ENCODE data around the gene FOXL1. TPM values are rescaled to one million over a fixed set of nuclear protein-coding genes. Genes with fewer than 3 reads are reported as not detected.
"Not testable (repeated sequence)": the region's sequence is repeated elsewhere in the genome, so short reads cannot be mapped to it uniquely, and the experiment has no call there.

Gene FOXL1
- polyA plus RNA-seq, 12 donors = 0.22 to 10.9 (median 0.33) TPM; not detected in 1

DNA sequence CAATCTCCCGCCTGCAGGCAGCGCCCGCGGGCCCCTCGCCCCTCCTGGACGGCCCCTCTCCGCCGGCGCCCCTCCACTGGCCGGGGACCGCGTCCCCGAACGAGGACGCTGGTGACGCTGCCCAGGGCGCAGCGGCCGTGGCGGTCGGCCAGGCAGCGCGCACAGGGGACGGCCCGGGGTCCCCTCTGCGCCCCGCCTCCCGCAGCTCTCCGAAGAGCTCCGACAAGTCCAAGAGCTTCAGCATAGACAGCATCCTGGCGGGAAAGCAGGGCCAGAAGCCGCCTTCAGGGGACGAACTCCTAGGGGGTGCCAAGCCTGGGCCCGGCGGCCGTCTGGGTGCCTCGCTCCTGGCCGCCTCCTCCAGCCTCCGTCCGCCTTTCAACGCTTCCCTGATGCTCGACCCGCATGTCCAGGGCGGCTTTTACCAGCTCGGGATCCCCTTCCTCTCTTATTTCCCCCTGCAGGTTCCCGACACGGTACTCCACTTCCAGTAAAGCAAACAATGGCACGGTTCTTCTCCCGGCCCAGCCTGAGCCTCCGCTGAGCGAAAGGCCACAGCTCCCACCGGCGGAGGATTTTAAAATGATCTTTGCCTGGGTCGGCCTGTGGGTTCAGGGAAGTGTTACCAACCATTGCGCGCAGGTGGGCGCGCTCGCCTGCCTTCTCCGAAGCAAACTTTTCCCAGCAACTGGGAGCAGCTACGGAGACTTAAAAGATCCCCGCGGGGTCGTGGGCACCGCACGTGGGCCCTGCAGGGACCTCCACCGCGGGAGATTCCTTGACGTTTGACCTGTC, 1.1 kb downstream of the FOXL1 start:
- DNase-seq = no peak

- DNase-seq = no peak
These were observed 1.9 kb downstream of the FOXL1 start for GRCh38 chr16:86580063-86580790.

DNA sequence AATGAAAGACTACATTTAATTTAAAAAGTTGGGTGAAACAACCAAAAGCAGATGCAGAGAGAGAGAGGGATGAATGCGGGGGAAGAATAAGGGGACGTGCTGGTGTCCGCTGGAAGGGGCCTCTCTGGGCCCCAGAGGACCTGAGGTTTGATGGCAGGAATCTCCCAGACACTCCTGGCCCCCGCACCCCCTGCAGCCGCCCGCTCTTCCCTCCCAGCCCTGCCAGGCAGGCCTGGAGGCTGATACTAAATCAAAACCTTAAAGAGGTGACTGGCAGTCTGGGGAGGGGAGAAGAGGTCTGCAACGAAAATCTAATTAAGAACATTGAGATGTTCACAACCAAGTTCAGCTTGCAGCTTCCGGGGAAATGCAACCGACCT, 2.4 kb downstream of the FOXL1 start:
- no peak for DNase-seq

- no peak for DNase-seq
These were observed 3.1 kb downstream of the FOXL1 start for GRCh38 chr16:86581458-86581857.

DNA sequence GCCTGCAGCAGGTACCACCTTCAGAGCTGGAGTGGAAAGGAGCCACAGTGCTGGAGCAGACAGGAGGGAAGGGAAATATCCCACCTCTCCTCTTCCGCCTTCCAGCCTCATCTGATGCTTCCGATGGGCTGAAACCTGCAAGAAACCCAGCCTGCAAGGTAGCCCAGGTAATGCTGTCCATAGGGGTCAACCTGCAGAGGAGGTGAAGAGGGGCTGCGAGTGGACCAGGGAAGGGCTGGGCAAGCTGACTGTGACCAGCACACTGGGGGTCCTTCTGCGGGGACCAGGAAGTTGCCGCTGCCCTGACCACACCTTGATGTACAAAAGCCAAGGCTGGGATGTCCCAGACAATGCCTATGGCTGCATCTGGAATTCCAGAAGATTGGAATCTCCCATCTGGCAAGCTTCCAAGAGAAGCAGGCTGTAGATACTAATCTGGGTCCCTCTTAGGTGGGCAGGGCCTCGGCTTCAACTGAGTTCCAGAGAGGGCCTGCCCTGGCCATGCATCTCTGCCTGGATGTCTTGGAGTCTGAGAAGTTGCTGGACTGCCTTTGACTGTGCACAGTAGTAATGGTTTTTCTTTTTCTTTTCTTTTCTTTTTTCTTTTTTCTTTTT, 5.8 kb downstream of the FOXL1 start:
- no peak for DNase-seq

GRCh38 chr16:86584726-86585721, 6.7 kb downstream of the FOXL1 start:
- DNase-seq = no peak

GRCh38 chr16:86585821-86586611, 7.7 kb downstream of the FOXL1 start:
- DNase-seq = no peak

DNA sequence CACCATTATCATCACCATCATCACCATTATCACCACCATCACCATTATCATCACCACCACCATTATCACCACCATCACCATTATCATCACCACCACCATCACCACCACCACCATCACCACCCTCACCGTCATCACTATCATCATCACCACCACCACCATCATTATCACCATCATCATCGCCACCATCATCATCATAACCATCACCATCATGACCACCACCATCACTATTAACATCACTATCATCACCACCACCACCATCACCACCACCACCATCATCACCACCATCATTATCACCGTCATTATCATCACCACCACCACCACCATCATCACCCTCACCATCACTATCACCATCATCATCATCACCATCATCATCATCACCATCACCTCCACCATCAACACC, 9.1 kb downstream of the FOXL1 start:
- no peak for DNase-seq

DNA sequence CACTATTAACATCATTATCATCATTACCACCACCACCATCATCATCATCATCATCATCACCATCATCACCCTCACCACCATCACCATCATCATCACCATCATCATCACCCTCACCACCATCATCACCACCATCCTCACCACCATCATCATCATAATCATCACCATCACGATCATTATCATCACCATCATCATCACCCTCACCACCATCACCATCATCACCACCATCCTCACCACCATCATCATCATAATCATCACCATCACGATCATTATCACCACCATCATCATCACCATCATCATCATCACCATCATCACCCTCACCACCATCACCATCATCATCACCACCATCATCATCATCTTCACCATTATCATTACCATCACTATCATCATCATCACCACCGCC, 9.6 kb downstream of the FOXL1 start:
- not testable (repeated sequence) for DNase-seq

- DNase-seq = no peak
These were observed 12.3 kb downstream of the FOXL1 start for GRCh38 chr16:86590501-86591144.

DNA sequence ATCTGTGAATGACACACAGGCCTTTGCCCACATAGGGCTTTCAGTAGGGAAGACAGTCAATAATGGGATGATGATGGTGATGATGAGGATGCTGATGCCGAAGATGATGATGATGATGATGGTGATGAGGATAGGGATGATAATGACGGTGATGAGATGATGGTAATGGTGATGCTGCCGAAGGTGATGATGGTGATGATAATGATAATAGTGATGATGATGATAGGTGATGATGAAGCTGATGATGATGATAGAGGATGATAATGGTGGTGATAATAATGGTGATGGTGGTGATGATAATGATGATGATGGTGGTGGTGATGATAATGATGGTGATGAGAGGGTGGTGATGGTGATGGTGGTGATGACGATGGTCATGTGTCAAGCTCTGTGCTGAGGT, 12.9 kb downstream of the FOXL1 start:
- no peak for DNase-seq

DNA sequence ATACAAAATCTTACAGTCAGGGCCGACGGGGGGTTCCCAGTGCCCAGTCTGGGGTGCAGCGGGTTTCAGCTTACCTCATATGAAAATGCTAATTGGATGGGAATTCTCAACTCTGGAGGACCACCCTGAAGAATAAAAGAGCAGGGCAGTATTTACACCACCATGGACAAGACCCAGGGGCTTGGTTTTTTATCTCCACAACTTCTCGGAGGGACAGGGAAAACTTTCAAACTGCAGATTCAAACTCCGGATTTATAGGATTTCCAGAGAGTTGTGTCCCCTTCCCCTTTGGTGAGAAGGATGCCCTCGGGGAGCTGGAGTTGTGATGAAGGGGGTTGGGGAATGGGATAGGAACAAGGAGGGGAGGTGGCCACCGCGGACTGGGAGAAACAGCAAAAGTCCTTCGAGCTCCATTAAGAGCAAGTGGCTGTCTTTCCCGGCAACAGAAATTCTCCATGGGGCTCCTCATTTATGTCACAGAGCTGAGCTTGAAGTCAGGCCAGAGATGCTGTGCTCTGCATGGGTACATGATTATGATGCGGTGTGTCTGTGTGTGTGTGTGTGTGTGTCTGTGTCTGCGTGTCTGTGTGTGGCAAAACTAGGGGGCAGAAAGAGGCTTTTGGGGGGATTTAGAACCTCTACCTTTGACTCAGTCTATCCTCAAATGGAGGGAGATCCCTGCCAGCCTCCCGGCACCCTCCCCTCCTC, 15.7 kb downstream of the FOXL1 start:
- DNase-seq = no peak

GRCh38 chr16:86594721-86595120, 16.4 kb downstream of the FOXL1 start:
- DNase-seq = no peak

GRCh38 chr16:86595983-86596605, 17.7 kb downstream of the FOXL1 start:
- no peak for DNase-seq

GRCh38 chr16:86597126-86597879, 19.0 kb downstream of the FOXL1 start:
- DNase-seq = no peak

GRCh38 chr16:86597880-86598606, 19.7 kb downstream of the FOXL1 start:
- DNase-seq = no peak
